ENCODE measurements around the gene CXCL13.
"Not testable (repeated sequence)": the region's sequence is repeated elsewhere in the genome, so short reads cannot be mapped to it uniquely, and the experiment has no call there.

CXCL13 gene

DNA sequence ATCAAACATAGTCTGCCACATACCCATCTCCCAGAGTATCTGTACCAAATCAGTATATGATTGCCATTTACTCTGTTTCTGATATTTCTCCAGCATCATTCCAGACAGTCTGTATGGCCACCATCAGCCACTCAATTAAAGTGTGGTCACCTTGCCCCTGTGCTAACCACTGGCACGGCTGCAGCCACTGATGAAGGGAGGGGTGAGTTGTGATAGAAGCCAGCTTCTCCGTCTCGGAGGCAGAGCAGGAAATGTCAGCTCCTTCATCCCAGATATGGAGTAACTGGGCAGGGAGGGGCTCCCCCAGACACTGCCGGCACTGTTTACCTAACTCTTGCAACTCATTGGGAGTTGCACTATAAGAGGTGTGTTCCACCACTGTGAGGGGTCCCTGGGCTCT lies 30.3 kb downstream of the CXCL13 start:
- Histone ChIP-seq H3K27ac (no peak overlapping the region), H3K27me3 (replicated peaks) (no peaks in the 10 kb centered on the region), H3K36me3 (replicated peaks) (no peaks in the 10 kb centered on the region), H3K4me3 (ENCODE audit: low read depth, low read length) (no peak overlapping the region)
- in situ Hi-C loops (cut with HindIII; ENCODE audit: low pct_ligation_motif_present, low sequenced_read_pairs): no loop called here
- TF ChIP-seq, protein P1, sequence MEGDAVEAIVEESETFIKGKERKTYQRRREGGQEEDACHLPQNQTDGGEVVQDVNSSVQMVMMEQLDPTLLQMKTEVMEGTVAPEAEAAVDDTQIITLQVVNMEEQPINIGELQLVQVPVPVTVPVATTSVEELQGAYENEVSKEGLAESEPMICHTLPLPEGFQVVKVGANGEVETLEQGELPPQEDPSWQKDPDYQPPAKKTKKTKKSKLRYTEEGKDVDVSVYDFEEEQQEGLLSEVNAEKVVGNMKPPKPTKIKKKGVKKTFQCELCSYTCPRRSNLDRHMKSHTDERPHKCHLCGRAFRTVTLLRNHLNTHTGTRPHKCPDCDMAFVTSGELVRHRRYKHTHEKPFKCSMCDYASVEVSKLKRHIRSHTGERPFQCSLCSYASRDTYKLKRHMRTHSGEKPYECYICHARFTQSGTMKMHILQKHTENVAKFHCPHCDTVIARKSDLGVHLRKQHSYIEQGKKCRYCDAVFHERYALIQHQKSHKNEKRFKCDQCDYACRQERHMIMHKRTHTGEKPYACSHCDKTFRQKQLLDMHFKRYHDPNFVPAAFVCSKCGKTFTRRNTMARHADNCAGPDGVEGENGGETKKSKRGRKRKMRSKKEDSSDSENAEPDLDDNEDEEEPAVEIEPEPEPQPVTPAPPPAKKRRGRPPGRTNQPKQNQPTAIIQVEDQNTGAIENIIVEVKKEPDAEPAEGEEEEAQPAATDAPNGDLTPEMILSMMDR (IDR thresholded peaks at IDR 0.05; ENCODE audit: low read depth, low read length, missing control alignments): no peak
- no peak for DNase-seq

DNA sequence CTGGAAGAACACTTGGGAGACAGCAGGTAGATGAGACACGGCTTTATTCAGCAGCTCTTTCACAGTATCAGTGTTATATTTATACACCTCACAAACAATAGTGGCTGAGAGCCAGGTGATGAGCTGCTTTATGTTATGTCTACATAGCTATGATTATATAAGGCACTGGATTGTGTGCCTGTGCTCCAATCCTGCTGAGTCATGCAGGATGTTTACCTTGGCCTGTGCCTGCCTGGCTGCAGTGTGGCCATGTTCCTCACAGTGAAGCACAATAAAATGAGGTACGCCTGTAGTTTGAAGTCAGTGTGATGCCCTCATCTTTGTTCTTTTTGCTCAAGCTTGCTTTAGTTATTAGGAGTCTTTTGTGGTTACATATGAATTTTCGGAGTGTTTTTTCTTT lies 31.3 kb downstream of the CXCL13 start:
- in situ Hi-C loops (cut with HindIII; ENCODE audit: low pct_ligation_motif_present, low sequenced_read_pairs): no loop called here
- Histone ChIP-seq H3K27me3 (replicated peaks) (no peaks in the 10 kb centered on the region), H3K36me3 (replicated peaks) (no peaks in the 10 kb centered on the region), H3K4me3 (ENCODE audit: low read depth, low read length) (no peak overlapping the region), H3K27ac (no peak overlapping the region)
- DNase-seq: peak; percentile 93
- TF ChIP-seq, protein P1 (IDR thresholded peaks at IDR 0.05; ENCODE audit: low read depth, low read length, missing control alignments): no peak

DNA sequence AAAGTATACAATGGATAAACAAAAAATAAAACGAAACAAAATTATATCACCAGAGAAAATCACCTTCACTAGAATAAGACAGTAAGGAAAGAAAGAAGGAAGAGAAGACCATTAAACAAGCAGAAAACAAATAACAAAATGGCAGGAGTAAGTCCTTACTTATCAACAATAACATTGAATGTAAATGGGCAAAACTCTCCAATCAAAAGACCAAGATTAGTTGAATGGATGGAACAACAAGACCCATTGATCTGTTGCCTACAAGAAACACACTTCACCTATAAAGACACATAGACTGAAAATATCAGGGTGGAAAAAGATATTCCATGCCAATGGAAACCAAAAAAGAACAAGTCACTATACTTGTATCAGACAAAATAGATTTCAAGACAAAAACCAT lies 38.4 kb downstream of the CXCL13 start:
- in situ Hi-C loops (cut with HindIII; ENCODE audit: low pct_ligation_motif_present, low sequenced_read_pairs); H3K27me3 ChIP-seq (replicated peaks); DNase-seq; H3K4me3 ChIP-seq (ENCODE audit: low read depth, low read length); H3K27ac ChIP-seq; H3K36me3 ChIP-seq (replicated peaks): not testable (repeated sequence)

DNA sequence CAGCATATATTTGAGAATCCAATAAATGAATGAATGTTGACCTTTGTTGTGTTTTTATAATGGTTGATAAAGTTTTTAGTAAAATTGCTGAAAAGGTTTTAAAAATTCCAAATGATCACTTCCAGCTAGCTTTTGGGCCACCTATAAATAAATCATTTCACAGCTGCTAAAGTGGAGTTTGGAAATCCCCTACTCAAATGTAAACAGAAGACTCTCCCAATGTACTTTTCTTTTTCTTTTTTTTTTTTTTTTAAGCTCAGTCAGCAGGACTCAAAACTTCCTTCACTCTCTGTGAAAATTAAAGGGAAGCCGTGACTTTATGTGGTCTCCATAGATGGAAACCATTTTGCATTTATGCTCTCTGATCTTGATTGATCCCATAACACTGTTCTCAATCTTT lies 45.2 kb downstream of the CXCL13 start:
- Histone ChIP-seq H3K36me3 (replicated peaks) (no peaks in the 10 kb centered on the region), H3K4me3 (ENCODE audit: low read depth, low read length) (no peak overlapping the region), H3K27me3 (replicated peaks) (no peaks in the 10 kb centered on the region), H3K27ac (no peak overlapping the region)
- no peak for DNase-seq
- in situ Hi-C loops (cut with HindIII; ENCODE audit: low pct_ligation_motif_present, low sequenced_read_pairs): no loop called here
- TF ChIP-seq, protein P1 (IDR thresholded peaks at IDR 0.05; ENCODE audit: low read depth, low read length, missing control alignments): no peak

DNA sequence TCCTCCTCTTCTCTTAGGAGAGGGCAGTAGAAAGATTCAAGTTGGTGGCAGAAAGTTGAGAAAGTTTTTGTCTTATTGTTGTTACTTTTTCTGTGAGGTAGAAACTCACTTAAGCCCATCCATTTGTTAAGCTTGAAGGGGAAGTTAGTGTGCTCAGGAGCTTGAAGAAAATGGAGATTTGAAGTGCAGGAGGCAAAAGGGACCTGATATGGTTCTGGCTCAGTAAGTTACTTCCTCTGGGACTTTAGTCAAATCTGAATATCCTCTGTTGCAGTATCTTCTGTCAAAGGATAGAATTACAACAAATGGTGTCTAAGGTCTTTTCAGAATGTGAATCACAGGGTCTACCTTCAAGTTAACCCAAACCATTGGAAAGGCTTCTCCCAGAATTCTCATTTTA lies 46.2 kb downstream of the CXCL13 start:
- Histone ChIP-seq H3K36me3 (replicated peaks) (no peaks in the 10 kb centered on the region), H3K27me3 (replicated peaks) (no peaks in the 10 kb centered on the region), H3K27ac (no peak overlapping the region), H3K4me3 (ENCODE audit: low read depth, low read length) (no peak overlapping the region)
- in situ Hi-C loops (cut with HindIII; ENCODE audit: low pct_ligation_motif_present, low sequenced_read_pairs): no loop called here
- TF ChIP-seq, protein P1 (IDR thresholded peaks at IDR 0.05; ENCODE audit: low read depth, low read length, missing control alignments): no peak
- no peak for DNase-seq

DNA sequence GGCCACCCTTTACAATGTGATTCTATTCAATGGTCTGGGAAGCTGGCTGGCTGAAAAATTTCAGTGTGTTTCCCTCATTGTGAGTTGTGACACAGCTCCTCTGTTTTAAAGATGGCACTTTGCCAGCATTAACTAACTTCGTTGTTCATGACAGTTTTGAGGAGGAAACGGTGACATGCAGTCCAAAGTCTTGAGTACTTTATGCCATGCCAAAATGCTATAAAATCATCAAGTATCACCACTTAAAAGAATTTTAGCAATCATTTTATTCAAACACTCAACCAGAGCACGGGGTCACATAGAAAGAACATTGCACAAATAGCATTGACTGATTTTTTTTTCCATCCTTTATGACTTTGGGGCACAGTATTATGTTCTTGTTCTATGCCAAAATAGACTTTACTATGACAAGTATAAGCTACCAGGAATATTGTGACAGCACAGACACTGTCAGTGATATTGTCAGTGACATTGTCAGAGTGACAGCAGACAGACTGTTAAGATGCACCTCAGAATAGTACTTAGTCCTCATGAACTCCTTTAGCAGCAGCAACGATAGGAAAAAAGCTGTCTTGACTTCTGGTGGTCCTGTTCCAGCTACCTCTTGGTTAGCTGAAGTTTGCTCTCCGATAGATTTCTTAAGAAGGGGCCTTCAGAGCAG lies 46.7 kb downstream of the CXCL13 start:
- TF ChIP-seq, protein P1 (IDR thresholded peaks at IDR 0.05; ENCODE audit: low read depth, low read length, missing control alignments): no peak
- Histone ChIP-seq H3K27ac (no peak overlapping the region), H3K36me3 (replicated peaks) (no peaks in the 10 kb centered on the region), H3K27me3 (replicated peaks) (no peaks in the 10 kb centered on the region), H3K4me3 (ENCODE audit: low read depth, low read length) (no peak overlapping the region)
- in situ Hi-C loops (cut with HindIII; ENCODE audit: low pct_ligation_motif_present, low sequenced_read_pairs): no loop called here
- no peak for DNase-seq

Measured in brain microvascular endothelial cell (primary cell).